ENCODE measurements around the gene PPP1CB. TPM values are rescaled to one million over a fixed set of nuclear protein-coding genes. Genes with fewer than 3 reads are reported as not detected.
A peak's percentile ranks its signal among the peaks of the same experiment; 100 is the strongest.

The PPP1CB gene
- total RNA-seq (100 to 1,000 TPM in 3 of 6 donors, 10 to 100 TPM in 3; 78.4 to 205 (median 98.7) TPM), polyA plus RNA-seq (10 to 100 TPM; 33.2 to 50.3 TPM)

GRCh38 chr2:28751252-28751955 is at the start of gene PPP1CB:
PPP1CB (plus strand) TSS chr2:28751830; CDS start chr2:28752125, 295 bp downstream.
- TF ChIP-seq, protein P1, sequence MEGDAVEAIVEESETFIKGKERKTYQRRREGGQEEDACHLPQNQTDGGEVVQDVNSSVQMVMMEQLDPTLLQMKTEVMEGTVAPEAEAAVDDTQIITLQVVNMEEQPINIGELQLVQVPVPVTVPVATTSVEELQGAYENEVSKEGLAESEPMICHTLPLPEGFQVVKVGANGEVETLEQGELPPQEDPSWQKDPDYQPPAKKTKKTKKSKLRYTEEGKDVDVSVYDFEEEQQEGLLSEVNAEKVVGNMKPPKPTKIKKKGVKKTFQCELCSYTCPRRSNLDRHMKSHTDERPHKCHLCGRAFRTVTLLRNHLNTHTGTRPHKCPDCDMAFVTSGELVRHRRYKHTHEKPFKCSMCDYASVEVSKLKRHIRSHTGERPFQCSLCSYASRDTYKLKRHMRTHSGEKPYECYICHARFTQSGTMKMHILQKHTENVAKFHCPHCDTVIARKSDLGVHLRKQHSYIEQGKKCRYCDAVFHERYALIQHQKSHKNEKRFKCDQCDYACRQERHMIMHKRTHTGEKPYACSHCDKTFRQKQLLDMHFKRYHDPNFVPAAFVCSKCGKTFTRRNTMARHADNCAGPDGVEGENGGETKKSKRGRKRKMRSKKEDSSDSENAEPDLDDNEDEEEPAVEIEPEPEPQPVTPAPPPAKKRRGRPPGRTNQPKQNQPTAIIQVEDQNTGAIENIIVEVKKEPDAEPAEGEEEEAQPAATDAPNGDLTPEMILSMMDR (IDR thresholded peaks at IDR 0.05), result peak in 3 of 4 donors; percentile 7 to 18 (median 15)
- 0 to 1% methylated on average over 62 to 81 of the region's 81 CpGs for WGBS, 2 donors
- H3K36me3 ChIP-seq, result no peaks in the 10 kb centered on the region
- no peaks in the 10 kb centered on the region for H3K27me3 ChIP-seq
- peaks cover 14 to 31% (median 21%) of the 10 kb centered on the region in 3 donors for H3K4me1 ChIP-seq
- peak; percentile 94 to 98 (median 96) for DNase-seq
- ATAC-seq, result peak; percentile 84 to 93 (median 90)
- peak within 1 kb of the TSS; percentile 80 to 96 (median 94) for H3K4me3 ChIP-seq
- intact Hi-C loops (cut with DNase I), result loop anchor here in 2 of 3 donors (5.0 to 10.0 kb wide), 2 partner anchors 129 to 157 kb away; no protein-coding TSS in a partner anchor
- peak within 1 kb of the TSS; percentile 98 to 100 (median 98) for H3K27ac ChIP-seq
- H3K9me3 ChIP-seq, result no peaks in the 10 kb centered on the region
- FAIRE-seq, result no peak

- Histone ChIP-seq H3K27ac (peak overlapping the region; percentile 4 to 69 (median 48)), H3K36me3 (no peaks in the 10 kb centered on the region), H3K27me3 (no peaks in the 10 kb centered on the region), H3K4me1 (no peaks in the 10 kb centered on the region), H3K4me3 (no peak overlapping the region), H3K9me3 (no peaks in the 10 kb centered on the region)
- TF ChIP-seq, protein P1 (IDR thresholded peaks at IDR 0.05), result no peak
- 51 to 58% methylated on average over 3 of the region's 3 CpGs for WGBS, 2 donors
- intact Hi-C loops (cut with DNase I), result no loop called here
- DNase-seq (peak in 3 of 6 donors; percentile 41 to 50 (median 46)), ATAC-seq (peak; percentile 53 to 91 (median 82)), FAIRE-seq (no peak)
Observed at GRCh38 chr2:28702415-28702861, 49.2 kb upstream of the PPP1CB start.

GRCh38 chr2:28702878-28703277 is 48.8 kb upstream of the PPP1CB start:
- WGBS, 2 donors, result 91% methylated on average over 8 of the region's 8 CpGs
- H3K36me3 ChIP-seq, result no peaks in the 10 kb centered on the region
- DNase-seq (no peak), FAIRE-seq (no peak), ATAC-seq (no peak)
- H3K27me3 ChIP-seq, result no peaks in the 10 kb centered on the region
- intact Hi-C loops (cut with DNase I), result no loop called here
- H3K4me1 ChIP-seq, result no peaks in the 10 kb centered on the region
- TF ChIP-seq, protein P1 (IDR thresholded peaks at IDR 0.05), result no peak
- H3K9me3 ChIP-seq, result no peaks in the 10 kb centered on the region
- peak overlapping the region; percentile 4 to 69 (median 48) for H3K27ac ChIP-seq
- H3K4me3 ChIP-seq, result no peak overlapping the region

- intact Hi-C loops (cut with DNase I), result no loop called here
- H3K4me1 ChIP-seq, result no peaks in the 10 kb centered on the region
- no peak overlapping the region for H3K4me3 ChIP-seq
- TF ChIP-seq, protein P1 (IDR thresholded peaks at IDR 0.05), result no peak
- H3K27ac ChIP-seq, result no peak overlapping the region
- WGBS, 2 donors, result 95 to 98% methylated on average over 4 of the region's 4 CpGs
- H3K36me3 ChIP-seq, result no peaks in the 10 kb centered on the region
- ATAC-seq (no peak), FAIRE-seq (no peak), DNase-seq (no peak)
- no peaks in the 10 kb centered on the region for H3K9me3 ChIP-seq
- H3K27me3 ChIP-seq, result no peaks in the 10 kb centered on the region
Observed at GRCh38 chr2:28704621-28705020, 47.0 kb upstream of the PPP1CB start.
